Esophagus squamous epithelium (tissue), 4 donors: Measurements from ENCODE around the gene HECW1.

Experiments used
- POLR2A ChIP-seq, 4 donors: fragments of 450-650 bp; IDR thresholded peaks; one replicate each; pipeline ENCODE4 v1.6.1; 2017; ENCODE audit warnings: antibody characterized with exemption in 4 of 4, mild to moderate bottlenecking in 4 of 4, moderate library complexity in 3 of 4
- TF ChIP-seq, protein P1 (sequence below), 6 experiments: fragments of 450-650 bp in 4 of 6; fragments of 200-600 bp in 2 of 6; sonication (generic) in 2 of 6; IDR thresholded peaks; one replicate each; pipeline ENCODE4 v1.5.1; 2016 to 2019; ENCODE audit warnings: antibody characterized with exemption in 6 of 6, mild to moderate bottlenecking in 4 of 6, moderate library complexity in 4 of 6

- TF ChIP-seq, protein P1, sequence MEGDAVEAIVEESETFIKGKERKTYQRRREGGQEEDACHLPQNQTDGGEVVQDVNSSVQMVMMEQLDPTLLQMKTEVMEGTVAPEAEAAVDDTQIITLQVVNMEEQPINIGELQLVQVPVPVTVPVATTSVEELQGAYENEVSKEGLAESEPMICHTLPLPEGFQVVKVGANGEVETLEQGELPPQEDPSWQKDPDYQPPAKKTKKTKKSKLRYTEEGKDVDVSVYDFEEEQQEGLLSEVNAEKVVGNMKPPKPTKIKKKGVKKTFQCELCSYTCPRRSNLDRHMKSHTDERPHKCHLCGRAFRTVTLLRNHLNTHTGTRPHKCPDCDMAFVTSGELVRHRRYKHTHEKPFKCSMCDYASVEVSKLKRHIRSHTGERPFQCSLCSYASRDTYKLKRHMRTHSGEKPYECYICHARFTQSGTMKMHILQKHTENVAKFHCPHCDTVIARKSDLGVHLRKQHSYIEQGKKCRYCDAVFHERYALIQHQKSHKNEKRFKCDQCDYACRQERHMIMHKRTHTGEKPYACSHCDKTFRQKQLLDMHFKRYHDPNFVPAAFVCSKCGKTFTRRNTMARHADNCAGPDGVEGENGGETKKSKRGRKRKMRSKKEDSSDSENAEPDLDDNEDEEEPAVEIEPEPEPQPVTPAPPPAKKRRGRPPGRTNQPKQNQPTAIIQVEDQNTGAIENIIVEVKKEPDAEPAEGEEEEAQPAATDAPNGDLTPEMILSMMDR (IDR thresholded peaks at IDR 0.05), result no peak
- no peak for TF ChIP-seq POLR2A (IDR thresholded peaks at IDR 0.05)
Measured at GRCh38 chr7:43196379-43196778, 83.9 kb downstream of the HECW1 start.
